ENCODE results near the gene AGAP2. TPM values are rescaled to one million over a fixed set of nuclear protein-coding genes. Genes with fewer than 3 reads are reported as not detected.

The AGAP2 gene
- polyA plus RNA-seq, 2 of the 4 experiments (the other 2 are of a cell fraction), result 0.26 to 0.45 TPM

- no peak overlapping the region for H3K4me2 ChIP-seq
- H3K9me3 ChIP-seq, result no peaks in the 10 kb centered on the region
- H3K27ac ChIP-seq, result no peak overlapping the region
- POLR2A ChIA-PET, result interaction anchor here (1.2 kb wide), 1 partner anchor 9 kb away, joined by 5 read pairs; the partner anchor contains the start of genes EEF1AKMT3 and METTL1
- no peak for DNase-seq (ENCODE audit: low read depth in 1 of 2, low spot score in 1 of 2)
- no peak; a peak in 1 of 6 replicates for ATAC-seq
- TF ChIP-seq TFCP2L1 (CRISPR knock-in tag; IDR thresholded peaks at IDR 0.05) (no peak), HEYL (CRISPR knock-in tag; IDR thresholded peaks at IDR 0.05) (no peak), EHMT2 (IDR thresholded peaks at IDR 0.05; ENCODE audit: low read depth) (no peak)
- no peak for FAIRE-seq
- no peak overlapping the region for H3K4me3 ChIP-seq
- CTCF ChIA-PET, result interaction anchor here (0.9 to 4.1 kb wide), 9 partner anchors 10 to 115 kb away, joined by 3 to 33 read pairs (median 4); partner anchors contain the start of genes CYP27B1, EEF1AKMT3 and METTL1
- H3K4me1 ChIP-seq, result peaks cover 8% of the 10 kb centered on the region
- WGBS (ENCODE audit: missing lambda C conversion rate), result 54% methylated on average over 2 of the region's 2 CpGs
These were observed 43.3 kb upstream of the AGAP2 start for GRCh38 chr12:57781801-57782200.

- TF ChIP-seq KDM1A (IDR thresholded peaks at IDR 0.05; ENCODE audit: low read depth) (no peak), TFCP2L1 (CRISPR knock-in tag; IDR thresholded peaks at IDR 0.05) (no peak), CBX2 (IDR thresholded peaks at IDR 0.05; ENCODE audit: borderline replicate concordance, low read depth) (no peak), HOXB5 (CRISPR knock-in tag; IDR thresholded peaks at IDR 0.05) (no peak), ELK1 (IDR thresholded peaks at IDR 0.05; ENCODE audit: low read depth, low read length) (no peak), USF2 (IDR thresholded peaks at IDR 0.05) (no peak), FOSB (CRISPR knock-in tag; IDR thresholded peaks at IDR 0.05) (no peak), HES2 (IDR thresholded peaks at IDR 0.05) (no peak), CHD4 (IDR thresholded peaks at IDR 0.05; ENCODE audit: borderline replicate concordance) (no peak)
These were observed 42.7 kb upstream of the AGAP2 start for GRCh38 chr12:57781244-57781643.

GRCh38 chr12:57780284-57780897 is 41.8 kb upstream of the AGAP2 start:
- DNase-seq (ENCODE audit: low read depth in 1 of 2, low spot score in 1 of 2), result no peak
- Histone ChIP-seq H3K4me3 (no peak overlapping the region), H3K4me2 (no peak overlapping the region), H3K9me3 (no peaks in the 10 kb centered on the region), H3K4me1 (peaks cover 8% of the 10 kb centered on the region), H3K27ac (no peak overlapping the region)
- no peak for FAIRE-seq
- ChIA-PET CTCF (interaction anchor here (1.1 to 4.1 kb wide), 9 partner anchors 14 to 126 kb away, joined by 3 to 33 read pairs (median 9); partner anchors contain the start of genes CYP27B1 and MARCHF9), POLR2A (no interaction called here)
- TF ChIP-seq E2F6 (IDR thresholded peaks at IDR 0.05; ENCODE audit: borderline replicate concordance, low read depth) (no peak), SREBF2 (IDR thresholded peaks at IDR 0.05) (no peak), HES2 (IDR thresholded peaks at IDR 0.05) (no peak), NPAS2 (CRISPR knock-in tag; IDR thresholded peaks at IDR 0.05; ENCODE audit: borderline replicate concordance) (no peak), HOXA7 (CRISPR knock-in tag; IDR thresholded peaks at IDR 0.05) (no peak), EP300 (IDR thresholded peaks at IDR 0.05) (no peak), CEBPB (IDR thresholded peaks at IDR 0.05) (no peak), ZFP36 (IDR thresholded peaks at IDR 0.05; ENCODE audit: borderline replicate concordance, partially characterized antibody) (no peak), CBX8 (IDR thresholded peaks at IDR 0.05) (no peak), REST (IDR thresholded peaks at IDR 0.05) (no peak), ELK1 (IDR thresholded peaks at IDR 0.05; ENCODE audit: low read depth, low read length) (no peak), NR3C1 (IDR thresholded peaks at IDR 0.05) (no peak), HOXB13 (CRISPR knock-in tag; IDR thresholded peaks at IDR 0.05; ENCODE audit: low read depth) (no peak)
- no peak for ATAC-seq
- 94% methylated on average over 4 of the region's 4 CpGs for WGBS (ENCODE audit: missing lambda C conversion rate)

More at GRCh38 chr12:57781244-57781643, 42.7 kb upstream of the AGAP2 start:
- WGBS (ENCODE audit: missing lambda C conversion rate), result 94% methylated on average over 3 of the region's 3 CpGs
- POLR2A ChIA-PET, result interaction anchor here (1.2 kb wide), 1 partner anchor 9 kb away, joined by 5 read pairs; the partner anchor contains the start of genes EEF1AKMT3 and METTL1
- no peak for DNase-seq (ENCODE audit: low read depth in 1 of 2, low spot score in 1 of 2)
- H3K9me3 ChIP-seq, result no peaks in the 10 kb centered on the region
- CTCF ChIA-PET, result interaction anchor here (0.9 to 4.1 kb wide), 8 partner anchors 9 to 116 kb away, joined by 3 to 33 read pairs (median 4); partner anchors contain the start of genes CYP27B1, EEF1AKMT3 and METTL1
- no peak overlapping the region for H3K4me2 ChIP-seq
- H3K4me1 ChIP-seq, result peaks cover 8% of the 10 kb centered on the region
- no peak overlapping the region for H3K4me3 ChIP-seq
- 0 out of 6 replicates have a peak, but pooled peaks of 1 of the 2 experiments have one; percentile 7 for ATAC-seq
- no peak overlapping the region for H3K27ac ChIP-seq
- FAIRE-seq, result no peak
